Prostate gland (tissue), 2 donors: ENCODE data around the gene CD47.

ENCODE experiments used
- POLR2AphosphoS5 ChIP-seq: sonication (generic); formaldehyde crosslinking; IDR thresholded peaks from one replicate; pipeline ENCODE4 v1.6.1; 2017; ENCODE audit warnings: antibody characterized with exemption
- TF ChIP-seq, protein P1 (sequence below), 4 experiments: fragments of 200-600 bp in 2 of 4; fragments of 450-650 bp in 2 of 4; sonication (generic) in 2 of 4; IDR thresholded peaks; 1 replicate in 3 of 4; 2 replicates in 1 of 4; pipeline ENCODE4 v1.5.1; 2016 to 2019; ENCODE audit warnings: antibody characterized with exemption in 4 of 4, mild to moderate bottlenecking in 2 of 4, moderate library complexity in 2 of 4

DNA sequence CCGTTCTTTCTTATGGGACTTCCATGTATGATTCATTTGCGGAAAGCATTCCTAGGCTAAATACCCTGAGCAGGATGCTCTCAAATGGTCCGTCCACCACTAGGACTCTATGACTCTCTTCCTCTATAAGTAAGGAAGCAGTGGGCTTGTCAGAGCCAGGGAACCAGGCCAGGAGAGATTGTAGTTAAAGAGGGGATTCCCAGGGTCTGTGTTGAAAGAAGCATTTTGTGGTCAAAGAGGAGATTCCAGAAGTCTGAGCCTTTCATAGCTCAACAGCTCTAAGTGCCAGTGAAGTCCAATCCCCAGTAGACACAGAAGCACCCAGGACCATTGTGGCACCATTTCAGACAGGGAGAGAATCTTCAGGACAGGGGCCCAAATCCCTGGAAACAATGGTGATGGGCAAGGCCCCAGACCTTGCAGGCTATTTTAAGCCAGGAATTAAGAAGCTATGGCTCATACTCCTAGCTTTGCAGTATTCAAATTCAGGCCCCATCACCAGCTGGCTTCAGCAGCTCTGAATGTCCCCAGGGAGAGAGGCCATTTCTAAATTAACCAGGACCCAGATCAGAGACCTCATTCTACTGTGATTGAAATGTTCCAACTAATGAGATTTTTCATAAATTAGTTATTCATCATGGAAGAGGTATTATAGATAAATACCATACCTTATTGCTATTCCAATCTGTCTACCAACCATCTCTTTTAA is 81.7 kb downstream of the CD47 start:
- TF ChIP-seq, protein P1, sequence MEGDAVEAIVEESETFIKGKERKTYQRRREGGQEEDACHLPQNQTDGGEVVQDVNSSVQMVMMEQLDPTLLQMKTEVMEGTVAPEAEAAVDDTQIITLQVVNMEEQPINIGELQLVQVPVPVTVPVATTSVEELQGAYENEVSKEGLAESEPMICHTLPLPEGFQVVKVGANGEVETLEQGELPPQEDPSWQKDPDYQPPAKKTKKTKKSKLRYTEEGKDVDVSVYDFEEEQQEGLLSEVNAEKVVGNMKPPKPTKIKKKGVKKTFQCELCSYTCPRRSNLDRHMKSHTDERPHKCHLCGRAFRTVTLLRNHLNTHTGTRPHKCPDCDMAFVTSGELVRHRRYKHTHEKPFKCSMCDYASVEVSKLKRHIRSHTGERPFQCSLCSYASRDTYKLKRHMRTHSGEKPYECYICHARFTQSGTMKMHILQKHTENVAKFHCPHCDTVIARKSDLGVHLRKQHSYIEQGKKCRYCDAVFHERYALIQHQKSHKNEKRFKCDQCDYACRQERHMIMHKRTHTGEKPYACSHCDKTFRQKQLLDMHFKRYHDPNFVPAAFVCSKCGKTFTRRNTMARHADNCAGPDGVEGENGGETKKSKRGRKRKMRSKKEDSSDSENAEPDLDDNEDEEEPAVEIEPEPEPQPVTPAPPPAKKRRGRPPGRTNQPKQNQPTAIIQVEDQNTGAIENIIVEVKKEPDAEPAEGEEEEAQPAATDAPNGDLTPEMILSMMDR (IDR thresholded peaks at IDR 0.05): no peak
- TF ChIP-seq POLR2AphosphoS5: no peak
